GM19463 (cell line): ENCODE data around the gene GLRX5.

Experiments
- ATAC-seq: cut with Tn5 transposase; IDR thresholded peaks from one replicate; pipeline ENCODE4 v1.9.1; 2021; ENCODE audit warnings: mild to moderate bottlenecking, moderate library complexity; ENCODE audit not compliant: unreplicated experiment

Gene GLRX5

DNA sequence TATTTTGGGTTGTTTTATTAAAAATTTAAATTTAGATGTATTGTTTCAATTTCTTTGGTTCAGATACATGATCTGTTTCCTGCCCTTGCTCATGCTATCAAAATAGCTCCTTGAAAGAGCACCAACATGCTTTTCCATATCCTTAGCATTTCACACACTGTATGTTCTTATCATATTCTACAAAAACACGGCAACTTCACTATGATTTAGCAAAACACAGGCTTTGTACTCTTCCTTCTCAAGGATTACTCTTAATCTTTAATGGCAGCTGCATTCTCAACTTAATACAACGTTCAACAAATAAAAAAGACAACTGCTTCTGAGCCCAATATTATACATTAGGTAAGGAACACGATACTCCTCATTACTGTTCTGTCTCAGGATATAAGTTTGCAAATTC is 2.9 kb upstream of the GLRX5 start:
- ATAC-seq = no peak

DNA sequence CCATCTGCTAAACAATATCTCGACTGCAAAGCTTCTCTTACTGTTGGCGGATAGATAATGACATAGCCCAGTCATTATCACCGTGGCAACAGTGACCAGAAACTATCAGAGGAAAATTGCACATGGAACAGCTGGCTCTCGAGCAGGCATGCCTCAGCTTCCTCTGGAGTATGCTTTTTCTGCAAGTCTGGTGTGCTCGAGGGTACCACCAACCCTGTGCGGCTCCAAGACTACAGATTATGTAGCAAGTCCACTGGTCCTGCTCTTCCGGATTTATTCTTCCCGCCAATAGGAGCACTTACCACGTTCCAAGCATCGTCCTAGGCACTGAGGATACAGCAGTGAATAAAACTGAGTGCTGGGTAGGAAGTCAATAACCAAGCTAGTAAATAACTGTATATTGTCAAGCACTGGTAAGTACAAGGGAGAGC is 1.4 kb upstream of the GLRX5 start:
- no peak for ATAC-seq

DNA sequence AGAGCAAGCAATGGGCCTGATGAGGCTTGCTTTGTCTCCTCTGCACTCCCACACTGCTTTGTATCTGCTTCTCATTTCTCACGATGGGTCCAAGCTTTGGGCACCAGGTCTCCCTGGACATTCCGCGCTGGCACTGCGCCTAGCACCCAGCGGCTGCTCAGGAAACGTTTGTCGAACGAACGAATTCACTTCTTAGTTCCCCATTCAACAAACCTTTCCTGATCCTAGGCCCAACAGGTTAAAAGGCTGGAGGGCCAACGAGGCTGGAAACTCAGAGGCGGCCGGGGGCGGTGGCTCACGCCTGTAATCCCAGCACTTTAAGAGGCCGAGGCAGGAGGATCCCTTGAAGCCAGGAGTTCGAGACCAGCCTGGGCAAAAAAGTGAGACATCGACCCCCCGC is 1.0 kb upstream of the GLRX5 start:
- ATAC-seq = no peak

DNA sequence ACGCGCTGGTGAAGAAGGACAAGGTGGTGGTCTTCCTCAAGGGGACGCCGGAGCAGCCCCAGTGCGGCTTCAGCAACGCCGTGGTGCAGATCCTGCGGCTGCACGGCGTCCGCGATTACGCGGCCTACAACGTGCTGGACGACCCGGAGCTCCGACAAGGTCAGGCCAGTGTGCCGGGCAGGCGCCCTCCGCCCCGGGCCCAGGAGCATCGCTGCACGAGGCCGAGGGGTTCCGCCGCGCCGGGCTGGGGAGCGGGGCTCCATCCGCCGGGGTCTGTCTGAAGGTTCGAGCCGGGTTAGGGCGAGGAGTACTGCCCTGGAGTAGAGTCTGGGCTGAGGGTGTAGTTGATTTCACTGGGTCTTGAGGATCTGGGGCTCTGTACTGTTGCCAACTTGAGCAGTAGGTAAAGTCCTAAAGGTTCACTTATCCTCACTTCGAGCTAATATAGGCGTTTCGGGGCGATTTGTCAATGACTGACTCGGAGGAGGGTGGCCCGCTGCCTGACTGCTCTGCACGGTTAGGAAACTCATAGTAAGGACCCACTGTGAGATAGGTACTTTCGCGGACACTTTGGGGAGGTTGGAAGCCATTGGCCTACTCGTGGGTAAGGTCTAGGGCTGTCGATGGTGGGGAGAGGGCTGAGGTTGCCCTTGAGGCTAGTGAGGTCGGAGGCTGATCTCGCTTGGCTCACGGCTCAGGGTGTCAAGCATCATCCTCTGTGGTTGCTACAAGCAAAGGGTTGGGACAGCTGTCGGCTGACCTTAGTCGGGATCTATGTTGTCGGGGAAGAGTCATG is 574 bp downstream of the GLRX5 start:
- no peak for ATAC-seq

DNA sequence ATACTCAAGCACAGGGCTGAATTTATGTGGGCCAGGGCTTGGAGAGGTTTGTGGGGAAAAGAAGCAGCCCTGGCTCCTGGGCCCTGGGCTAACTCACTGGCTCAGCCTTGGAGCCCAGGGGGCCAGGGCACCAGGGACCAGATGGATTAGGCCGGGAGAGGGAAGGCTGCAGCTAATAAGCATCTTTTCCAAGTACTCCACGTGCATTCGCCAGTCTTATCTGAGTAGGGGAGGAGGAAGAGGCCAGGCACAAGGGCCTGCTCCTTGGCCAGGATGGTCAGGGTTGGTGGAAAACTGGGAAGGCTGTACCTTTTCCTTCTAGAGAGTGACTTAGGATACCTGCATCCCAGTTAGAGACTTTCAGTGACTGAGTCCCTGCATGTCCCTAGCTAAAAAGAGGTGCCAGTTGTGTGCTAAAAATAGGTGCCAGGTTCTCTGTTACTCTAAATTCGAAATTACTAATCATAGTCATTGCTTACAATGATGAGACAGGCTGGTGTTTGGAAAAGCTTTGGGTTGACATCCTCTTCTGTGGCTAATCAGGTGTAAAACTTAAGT is 1.3 kb downstream of the GLRX5 start:
- ATAC-seq = no peak

DNA sequence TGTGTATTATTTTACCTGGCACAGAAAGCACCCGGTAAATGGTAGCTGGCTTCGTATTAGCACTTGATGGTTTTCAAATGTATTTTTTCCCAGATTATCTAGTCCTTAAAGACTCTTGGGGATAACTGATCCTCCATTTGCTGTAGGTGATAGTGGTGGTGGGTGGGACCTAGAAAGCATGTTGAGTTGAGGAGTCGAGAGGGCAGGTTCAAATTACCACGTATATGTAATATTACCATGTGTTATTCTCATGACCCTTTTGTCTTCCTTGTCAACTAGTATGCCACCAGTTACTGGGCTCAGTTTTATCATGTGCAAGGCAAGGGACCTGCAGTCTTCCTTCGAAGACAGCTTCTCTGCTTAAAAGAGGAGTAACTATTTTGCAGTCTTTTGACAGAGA is 1.8 kb downstream of the GLRX5 start:
- ATAC-seq = no peak

DNA sequence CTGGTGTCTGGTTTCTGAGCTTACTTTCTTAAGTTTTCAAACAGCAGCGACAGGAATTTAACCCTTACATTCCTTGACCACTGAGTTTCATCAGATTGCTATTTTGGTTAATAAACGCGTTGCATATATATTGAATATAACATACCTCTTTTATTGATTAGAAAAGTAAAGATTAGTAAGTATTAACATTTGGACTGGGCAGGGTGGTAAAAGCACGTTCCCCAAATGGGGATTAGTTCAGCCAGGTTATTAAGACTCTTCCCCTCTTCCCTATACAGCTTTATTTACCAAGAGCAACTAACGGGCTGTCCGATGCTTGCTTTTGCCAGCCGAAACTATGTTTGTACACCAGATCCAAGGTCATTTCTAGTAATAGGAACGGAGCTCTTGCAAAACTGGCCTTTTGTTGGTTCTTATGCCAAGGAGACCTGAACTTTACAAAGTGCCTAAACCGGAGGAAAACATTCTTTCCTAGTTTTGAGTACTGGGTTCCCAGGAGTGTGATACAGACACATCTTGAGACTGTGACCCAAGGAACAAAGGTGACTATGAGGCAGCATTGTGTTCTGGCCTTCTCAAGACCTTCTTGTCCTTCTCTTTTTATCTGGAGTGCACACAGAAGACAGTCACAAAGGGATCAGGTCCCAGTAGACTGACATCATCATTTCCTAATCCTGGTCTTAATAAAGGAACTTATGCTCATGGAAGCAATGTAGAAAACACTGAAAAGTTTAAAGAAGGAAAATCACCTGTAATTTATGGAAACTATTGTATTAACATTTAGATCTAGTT is 2.6 kb downstream of the GLRX5 start:
- ATAC-seq = no peak

DNA sequence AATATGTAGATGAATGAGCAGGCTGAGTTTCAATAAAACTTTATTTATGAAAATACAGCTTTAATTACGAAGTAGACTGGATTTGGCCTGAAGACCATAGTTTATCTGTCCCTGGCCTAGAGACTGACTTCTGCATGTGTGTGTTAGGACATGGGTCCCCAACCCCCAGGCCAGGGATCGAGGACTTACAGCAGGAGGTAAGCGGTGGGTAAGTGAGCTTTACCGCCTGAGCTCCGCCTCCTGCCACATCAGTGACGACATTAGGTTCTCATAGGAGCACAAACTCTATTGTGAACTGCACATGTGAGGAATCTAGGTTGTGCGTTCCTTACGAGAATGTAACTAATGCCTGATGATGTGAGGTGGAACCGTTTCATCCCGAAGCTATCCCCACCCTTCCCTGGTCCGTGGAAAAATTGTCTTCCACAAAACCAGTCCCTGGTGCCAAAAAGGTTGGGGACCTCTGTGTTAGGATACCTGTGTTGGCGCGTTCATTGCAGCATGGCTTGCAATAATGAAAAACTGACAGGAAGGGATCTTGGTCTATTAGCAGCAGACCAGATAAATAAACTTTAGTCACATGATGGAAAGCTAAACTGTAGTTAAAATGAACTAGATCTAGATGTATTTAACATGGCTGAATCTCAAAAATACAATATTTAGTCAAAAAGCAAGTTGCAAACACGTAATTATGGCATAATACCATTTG is 4.1 kb downstream of the GLRX5 start:
- ATAC-seq = no peak

DNA sequence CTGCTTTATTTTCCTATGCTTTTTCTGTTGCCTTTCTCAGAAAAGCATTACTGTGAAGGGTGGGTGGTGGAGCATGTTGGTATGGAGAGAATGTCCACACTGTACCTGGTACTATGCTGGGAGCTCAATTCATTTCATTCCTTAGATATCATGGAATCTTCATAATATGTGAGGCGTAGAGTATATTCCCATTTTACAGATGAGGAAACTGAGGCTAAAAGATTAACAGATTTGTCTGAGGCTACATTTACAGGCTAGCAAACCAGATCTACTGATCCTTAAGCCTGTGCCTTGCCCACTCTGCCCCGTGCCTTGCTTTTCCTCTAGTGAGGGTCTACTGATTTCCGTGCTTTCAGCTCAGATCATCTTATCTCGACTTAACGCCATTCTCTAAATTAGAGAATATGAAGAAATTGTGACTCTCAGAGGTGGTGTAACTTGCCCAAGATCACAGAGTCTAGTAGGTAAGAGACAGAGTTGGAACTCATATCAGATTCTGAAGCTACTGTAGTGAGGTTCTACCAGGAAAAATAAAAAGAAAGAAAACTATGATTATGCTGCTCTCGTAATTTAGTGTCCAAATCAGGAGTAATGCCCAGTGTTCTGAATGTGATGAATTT is 5.5 kb downstream of the GLRX5 start:
- ATAC-seq = no peak

DNA sequence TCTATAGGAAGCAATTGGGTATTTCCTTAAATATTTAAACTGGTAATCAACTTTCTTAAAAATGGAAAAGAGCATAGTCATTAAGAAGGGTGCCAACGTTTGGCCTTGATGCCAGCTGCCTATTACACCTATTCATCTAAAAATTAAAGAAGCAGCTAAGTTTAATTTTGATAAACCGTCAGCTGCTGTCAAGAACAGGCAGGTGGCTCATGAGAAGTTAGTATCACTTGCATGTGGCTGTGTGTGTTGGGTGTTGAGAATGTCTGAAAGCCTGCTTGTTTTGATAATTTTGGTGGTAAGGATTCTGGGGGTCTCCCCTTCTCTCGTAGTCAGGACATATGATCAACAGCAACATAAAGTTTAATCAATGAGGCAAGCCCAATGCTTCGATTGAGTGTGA is 6.5 kb downstream of the GLRX5 start:
- no peak for ATAC-seq

DNA sequence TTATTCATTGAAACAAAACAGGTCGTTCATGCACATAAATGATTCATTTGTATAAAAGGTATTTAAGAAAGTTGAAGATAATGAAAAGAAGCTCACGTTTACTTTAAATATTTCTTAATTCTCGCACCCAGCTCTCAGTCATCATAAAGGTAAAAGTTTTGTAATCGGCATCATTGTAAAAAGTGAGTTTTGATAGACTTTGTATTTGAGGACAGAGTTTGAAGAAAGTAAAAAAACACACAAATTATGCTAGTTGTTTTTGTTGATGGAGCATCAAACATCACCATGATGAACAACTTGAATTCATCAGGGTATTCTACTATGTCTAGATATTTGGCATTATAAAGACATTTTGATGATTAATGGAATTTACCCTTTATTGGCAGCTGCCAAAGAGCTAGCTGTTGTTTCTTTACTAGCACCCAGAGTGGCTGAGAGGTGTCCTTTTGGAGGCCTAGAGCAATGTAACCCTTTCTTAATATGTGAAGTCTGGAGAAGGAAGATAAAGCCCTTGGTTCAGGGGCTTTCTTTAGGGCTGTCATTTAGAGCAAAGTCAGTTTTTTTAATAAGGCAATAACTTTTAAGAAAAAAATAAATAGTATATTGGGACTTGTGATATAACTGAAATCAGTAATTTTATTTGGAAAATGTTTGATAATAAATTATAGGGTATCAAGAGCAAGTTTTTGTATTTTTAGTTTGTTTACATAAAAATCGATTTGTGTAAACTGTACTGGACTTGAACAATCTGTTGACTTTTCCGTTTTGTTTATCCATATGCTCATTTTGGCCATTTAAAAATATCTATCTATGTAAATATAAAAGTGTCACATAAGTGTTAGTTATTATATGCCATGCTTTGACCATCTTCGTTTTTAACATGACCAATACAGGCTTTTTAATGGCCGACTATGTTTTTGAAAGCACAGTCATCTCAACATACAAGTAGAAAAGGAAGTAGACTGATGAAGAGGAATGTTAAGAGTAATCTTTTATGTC is 7.4 kb downstream of the GLRX5 start:
- ATAC-seq = no peak

DNA sequence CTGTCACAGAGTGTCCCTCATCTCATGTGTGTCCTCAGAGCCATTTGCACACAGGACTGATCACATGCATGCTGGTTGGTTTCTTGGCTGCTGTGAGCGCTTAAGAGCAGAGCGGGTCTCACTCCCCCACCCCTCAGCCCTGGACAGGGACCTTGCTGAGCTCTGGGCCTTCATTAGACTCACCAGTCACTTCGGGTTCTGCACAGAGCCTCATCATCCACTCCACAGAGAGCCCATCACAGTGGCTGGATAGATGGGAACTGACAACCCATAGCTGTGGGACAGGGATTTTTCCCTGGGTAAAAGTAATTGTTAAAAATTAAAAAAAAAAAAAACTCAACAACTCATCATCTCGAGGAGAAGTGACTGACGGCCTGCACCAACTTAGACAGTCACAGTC is 8.2 kb downstream of the GLRX5 start:
- ATAC-seq = no peak

DNA sequence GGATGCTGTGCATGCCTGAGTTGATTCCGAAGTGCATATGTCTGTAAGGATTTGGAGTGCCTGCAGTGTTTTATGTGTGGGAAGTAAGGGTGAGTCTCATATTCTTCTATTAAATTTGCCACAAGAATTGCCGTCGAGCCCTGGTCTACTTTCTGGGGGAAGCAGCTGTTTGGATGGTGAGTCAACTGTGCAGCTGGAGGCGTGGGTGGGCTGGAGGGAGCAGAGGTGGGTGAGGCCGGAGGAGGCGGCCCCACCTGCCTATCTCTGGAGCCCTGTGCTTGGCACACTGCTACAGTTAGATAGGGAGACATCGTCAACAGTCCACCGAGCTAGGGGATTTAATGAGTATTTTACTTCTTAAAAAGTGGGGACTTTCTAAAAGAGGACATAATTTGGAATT is 9.7 kb downstream of the GLRX5 start:
- ATAC-seq = no peak

DNA sequence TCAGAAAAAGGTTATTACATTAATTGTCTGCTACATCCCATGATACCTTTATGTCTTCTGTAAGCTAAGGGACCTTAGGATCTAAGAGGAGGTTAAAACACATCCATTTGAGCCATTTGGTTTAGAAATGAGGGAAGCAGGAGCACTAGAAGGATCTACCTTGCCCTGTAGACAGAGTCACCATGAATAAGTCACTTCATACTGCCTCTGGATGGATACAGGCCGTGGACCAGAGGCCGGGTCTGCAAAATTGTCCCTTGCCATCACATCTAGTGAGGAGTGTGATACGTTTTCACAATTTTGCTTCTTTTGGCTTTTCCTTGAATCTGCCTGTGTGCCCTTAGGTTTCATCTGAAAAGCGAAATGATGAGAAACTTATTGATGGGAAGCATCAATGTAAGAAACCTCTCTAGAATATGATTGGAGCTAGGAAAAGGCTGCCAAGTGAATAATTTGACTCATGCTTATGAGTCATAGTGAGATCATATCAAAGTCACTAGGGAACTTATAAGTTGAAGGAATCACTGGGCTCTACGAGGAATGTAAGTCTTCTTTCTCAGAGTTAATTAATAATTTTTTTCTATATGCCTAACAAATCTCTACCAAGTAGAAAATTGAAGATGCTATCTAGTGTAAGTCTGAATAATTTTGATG is 10.8 kb downstream of the GLRX5 start:
- ATAC-seq = no peak

DNA sequence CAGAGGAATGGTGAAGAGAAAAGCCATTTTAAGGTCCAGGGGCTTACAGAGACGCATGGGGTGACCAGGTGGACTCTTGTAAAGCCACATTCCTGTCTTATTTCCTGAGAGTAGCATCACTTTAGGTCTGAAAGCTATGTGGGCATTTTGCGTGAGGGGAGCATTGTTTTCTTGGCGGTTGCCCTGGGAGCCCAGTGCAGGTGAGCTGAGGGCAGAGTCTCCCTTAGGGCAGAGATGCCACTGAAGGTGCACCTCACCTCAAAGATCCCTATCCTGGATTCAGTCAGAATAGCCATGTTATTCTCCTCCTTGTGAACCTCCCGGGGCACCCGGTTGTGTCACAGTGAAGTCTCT is 12.4 kb downstream of the GLRX5 start:
- ATAC-seq = no peak

DNA sequence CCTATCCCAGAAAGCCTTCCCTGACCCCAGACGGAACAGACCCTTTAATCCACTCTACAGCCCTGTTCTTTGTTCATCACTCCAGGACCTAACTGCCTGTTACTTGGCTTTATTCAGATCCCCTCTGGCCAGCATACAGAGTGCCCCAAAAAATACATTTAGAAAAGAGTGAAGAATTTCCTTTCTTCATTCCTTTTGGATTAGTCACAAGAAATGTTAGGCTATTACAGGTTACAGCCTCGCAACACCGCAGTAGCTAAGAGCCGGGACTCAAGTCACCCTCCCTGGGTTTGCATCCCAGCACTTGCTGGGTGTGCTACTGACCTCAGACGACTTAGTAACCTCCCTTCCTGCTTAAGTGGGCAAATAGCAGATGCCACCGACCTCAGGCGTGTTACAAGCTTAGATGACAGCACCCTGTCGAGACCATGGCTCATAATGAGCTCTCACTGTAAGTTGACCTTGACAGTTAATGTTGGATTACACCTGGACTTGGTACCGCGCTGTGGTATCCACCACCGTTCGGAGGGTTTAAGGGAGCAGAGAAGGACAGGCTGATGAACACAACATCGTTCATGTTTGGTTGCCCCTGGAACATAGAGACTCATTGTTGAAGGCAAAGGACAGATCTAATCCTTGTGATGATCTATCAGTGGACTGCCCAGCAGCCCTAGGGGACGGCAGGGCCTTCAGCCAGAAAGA is 12.9 kb downstream of the GLRX5 start:
- ATAC-seq = no peak

DNA sequence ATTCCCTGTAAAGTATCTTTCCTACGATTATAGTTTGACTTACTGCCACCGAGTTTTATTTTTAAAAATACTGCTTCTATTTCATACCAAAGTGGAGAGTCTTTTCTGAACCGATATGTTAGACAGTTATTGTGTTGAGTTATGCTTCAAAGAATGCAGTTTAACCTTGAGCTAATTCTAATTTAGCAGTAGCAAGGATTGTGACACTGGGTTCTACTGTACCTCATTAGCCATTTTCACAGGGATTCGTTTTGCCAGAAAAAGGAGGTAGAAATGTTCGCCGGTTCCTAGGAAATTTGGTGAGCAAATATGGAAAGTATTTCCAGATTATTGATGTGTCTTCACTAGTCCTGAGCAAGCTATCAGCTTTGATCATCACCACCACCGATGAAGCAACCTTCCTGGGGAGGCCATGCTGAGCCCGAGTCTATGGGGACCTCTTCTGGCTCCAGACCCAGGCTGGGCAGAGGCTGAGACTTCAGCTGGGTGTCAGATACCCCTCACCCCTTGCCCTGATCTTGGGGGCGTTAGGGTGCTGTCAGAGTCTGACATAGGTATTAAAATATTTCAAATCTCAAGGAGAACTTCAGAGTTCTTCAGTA is 13.6 kb downstream of the GLRX5 start:
- no peak for ATAC-seq
